Subcutaneous abdominal adipose tissue (tissue), 5 donors: ENCODE results near the gene CLDN34.

ENCODE experiments used
- H3K27ac ChIP-seq: one replicate; pipeline ENCODE4 v1.7.0; 2013; ENCODE audit warnings: low read depth, mild to moderate bottlenecking, inconsistent platforms, low read length, moderate library complexity
- H3K27me3 ChIP-seq, 5 donors: one replicate each; pipeline ENCODE4 v1.7.0; 2013; ENCODE audit warnings: low read length in 5 of 5, inconsistent platforms in 1 of 5; ENCODE audit not compliant: control insufficient read depth in 5 of 5, insufficient read depth in 4 of 5
- H3K36me3 ChIP-seq, 5 donors: one replicate each; pipeline ENCODE4 v1.7.0; 2013; ENCODE audit warnings: low read length in 5 of 5; ENCODE audit not compliant: control insufficient read depth in 5 of 5, insufficient read depth in 5 of 5
- H3K4me1 ChIP-seq, 5 donors: one replicate each; pipeline ENCODE4 v1.7.0; 2013; ENCODE audit warnings: low read length in 5 of 5, mild to moderate bottlenecking in 3 of 5, moderate library complexity in 1 of 5; ENCODE audit not compliant: control insufficient read depth in 5 of 5, insufficient read depth in 5 of 5
- H3K4me3 ChIP-seq, 5 donors: one replicate each; pipeline ENCODE4 v1.7.0; 2013; ENCODE audit warnings: low read length in 5 of 5, low read depth in 1 of 5
- H3K9ac ChIP-seq, 5 donors: one replicate each; pipeline ENCODE4 v1.7.0; 2013; ENCODE audit warnings: low read length in 5 of 5, mild to moderate bottlenecking in 4 of 5, moderate library complexity in 3 of 5
- H3K9me3 ChIP-seq, 5 donors: one replicate each; pipeline ENCODE4 v1.7.0; 2013; ENCODE audit warnings: low read length in 5 of 5; ENCODE audit not compliant: control insufficient read depth in 5 of 5
- donor health status: healthy.
- donor health status: healthy.
- donor health status: healthy.
- donor health status: healthy.
- donor health status: healthy.

Gene CLDN34

GRCh38 chrX:9966775-9967408, at the start of gene CLDN34:
Gene CLDN34, plus strand, starts transcription at chrX:9967358. Its CDS starts 0 bp downstream, at chrX:9967358.
- H3K27ac ChIP-seq: no peak within 1 kb of the TSS
- H3K4me3 ChIP-seq: no peak within 1 kb of the TSS
- H3K9ac ChIP-seq: no peak within 1 kb of the TSS
- H3K9me3 ChIP-seq: peaks cover 0 to 14% (median 2%) of the 10 kb centered on the region in 5 donors
- peaks cover 0 to 13% (median 0%) of the 10 kb centered on the region in 5 donors for H3K27me3 ChIP-seq
- no peaks in the 10 kb centered on the region for H3K4me1 ChIP-seq
- no peaks in the 10 kb centered on the region for H3K36me3 ChIP-seq

- Histone ChIP-seq H3K36me3 (no peaks in the 10 kb centered on the region), H3K4me1 (no peaks in the 10 kb centered on the region), H3K9ac (no peak overlapping the region), H3K27ac (no peak overlapping the region), H3K27me3 (peaks cover 0 to 13% (median 9%) of the 10 kb centered on the region in 5 donors), H3K9me3 (peaks cover 0 to 5% (median 0%) of the 10 kb centered on the region in 5 donors), H3K4me3 (no peak overlapping the region)
These were observed 49.3 kb upstream of the CLDN34 start for GRCh38 chrX:9917861-9918260.

DNA sequence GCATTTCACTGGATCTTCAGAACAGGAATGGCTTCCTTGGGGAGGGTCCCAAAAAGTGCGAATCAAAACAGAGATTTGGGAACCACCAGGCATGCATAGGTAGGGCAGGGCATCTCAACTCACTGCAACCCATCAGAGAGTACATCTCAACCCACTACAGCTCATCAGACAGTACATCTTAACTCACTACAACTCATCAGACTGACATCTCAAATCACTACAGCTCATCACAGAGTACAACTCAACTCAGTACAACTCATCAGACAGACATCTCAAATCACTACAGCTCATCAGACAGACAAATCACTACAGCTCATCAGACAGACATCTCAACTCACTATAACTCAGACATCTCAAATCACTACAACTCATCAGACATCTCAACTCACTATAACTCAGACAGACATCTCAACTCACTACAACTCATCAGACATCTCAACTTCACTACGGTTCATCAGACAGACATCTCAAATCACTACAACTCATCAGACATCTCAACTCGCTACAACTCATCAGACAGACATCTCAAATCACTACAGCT, 47.5 kb upstream of the CLDN34 start:
- H3K4me3 ChIP-seq: no peak overlapping the region
- peaks cover 0 to 13% (median 1%) of the 10 kb centered on the region in 5 donors for H3K27me3 ChIP-seq

GRCh38 chrX:9921407-9921806, 45.8 kb upstream of the CLDN34 start:
- H3K4me1 ChIP-seq: no peaks in the 10 kb centered on the region
- H3K9ac ChIP-seq: no peak overlapping the region
- no peaks in the 10 kb centered on the region for H3K36me3 ChIP-seq
- H3K27ac ChIP-seq: no peak overlapping the region
- H3K9me3 ChIP-seq: peaks cover 0 to 5% (median 0%) of the 10 kb centered on the region in 5 donors
- H3K4me3 ChIP-seq: no peak overlapping the region
- peaks cover 0 to 18% (median 4%) of the 10 kb centered on the region in 5 donors for H3K27me3 ChIP-seq

More for the DNA sequence above, 47.5 kb upstream of the CLDN34 start:
- Histone ChIP-seq H3K9me3 (peaks cover 0 to 5% (median 0%) of the 10 kb centered on the region in 5 donors), H3K27ac (no peak overlapping the region), H3K36me3 (no peaks in the 10 kb centered on the region), H3K9ac (no peak overlapping the region), H3K4me1 (no peaks in the 10 kb centered on the region)

DNA sequence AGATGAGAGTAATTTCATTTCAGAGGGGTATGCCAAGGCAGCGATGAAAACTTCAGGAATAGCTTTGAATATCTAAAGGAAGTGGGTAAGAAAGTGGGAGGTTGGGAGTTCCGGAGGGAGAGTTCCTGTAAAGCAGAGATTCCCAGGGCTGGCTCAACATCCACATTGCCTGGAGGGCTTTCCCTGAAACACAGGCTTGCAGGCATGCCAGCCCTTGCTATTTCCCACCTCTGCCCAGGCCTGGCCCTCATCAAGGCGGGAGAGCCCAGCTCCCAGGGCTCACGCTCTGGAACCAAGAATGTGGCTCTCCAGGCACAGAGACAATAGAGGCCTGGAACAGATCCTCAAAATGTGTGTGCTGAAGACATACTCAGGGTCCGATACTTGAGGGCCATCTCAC, 43.8 kb upstream of the CLDN34 start:
- no peak overlapping the region for H3K9ac ChIP-seq
- H3K4me1 ChIP-seq: no peaks in the 10 kb centered on the region
- no peak overlapping the region for H3K27ac ChIP-seq
- H3K9me3 ChIP-seq: peaks cover 0 to 5% (median 0%) of the 10 kb centered on the region in 5 donors
- peaks cover 0 to 14% (median 8%) of the 10 kb centered on the region in 5 donors for H3K27me3 ChIP-seq
- no peaks in the 10 kb centered on the region for H3K36me3 ChIP-seq
- H3K4me3 ChIP-seq: no peak overlapping the region

DNA sequence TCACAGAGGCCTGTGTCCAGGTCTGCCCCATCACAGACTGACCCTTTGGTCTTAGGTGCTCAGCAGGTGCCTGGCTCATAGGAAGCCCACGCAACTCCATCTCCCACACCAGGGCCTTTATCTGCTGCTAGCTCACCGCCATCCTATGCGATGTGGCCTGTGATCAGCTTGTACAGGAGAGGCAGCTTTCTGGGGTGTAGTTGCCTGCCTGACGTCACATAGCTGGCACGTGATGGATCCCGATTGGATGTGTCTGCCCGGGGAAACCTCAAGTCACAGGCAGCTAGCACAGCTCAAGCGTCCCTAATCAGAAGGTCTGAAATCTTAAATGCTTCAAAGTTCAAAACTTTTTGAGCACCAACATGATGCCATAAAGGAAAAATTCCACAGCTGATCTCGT, 41.2 kb upstream of the CLDN34 start:
- H3K36me3 ChIP-seq: no peaks in the 10 kb centered on the region
- peaks cover 0 to 17% (median 5%) of the 10 kb centered on the region in 5 donors for H3K27me3 ChIP-seq
- peaks cover 0 to 3% (median 0%) of the 10 kb centered on the region in 5 donors for H3K9me3 ChIP-seq
- no peaks in the 10 kb centered on the region for H3K4me1 ChIP-seq
- H3K9ac ChIP-seq: no peak overlapping the region
- no peak overlapping the region for H3K4me3 ChIP-seq
- H3K27ac ChIP-seq: no peak overlapping the region

DNA sequence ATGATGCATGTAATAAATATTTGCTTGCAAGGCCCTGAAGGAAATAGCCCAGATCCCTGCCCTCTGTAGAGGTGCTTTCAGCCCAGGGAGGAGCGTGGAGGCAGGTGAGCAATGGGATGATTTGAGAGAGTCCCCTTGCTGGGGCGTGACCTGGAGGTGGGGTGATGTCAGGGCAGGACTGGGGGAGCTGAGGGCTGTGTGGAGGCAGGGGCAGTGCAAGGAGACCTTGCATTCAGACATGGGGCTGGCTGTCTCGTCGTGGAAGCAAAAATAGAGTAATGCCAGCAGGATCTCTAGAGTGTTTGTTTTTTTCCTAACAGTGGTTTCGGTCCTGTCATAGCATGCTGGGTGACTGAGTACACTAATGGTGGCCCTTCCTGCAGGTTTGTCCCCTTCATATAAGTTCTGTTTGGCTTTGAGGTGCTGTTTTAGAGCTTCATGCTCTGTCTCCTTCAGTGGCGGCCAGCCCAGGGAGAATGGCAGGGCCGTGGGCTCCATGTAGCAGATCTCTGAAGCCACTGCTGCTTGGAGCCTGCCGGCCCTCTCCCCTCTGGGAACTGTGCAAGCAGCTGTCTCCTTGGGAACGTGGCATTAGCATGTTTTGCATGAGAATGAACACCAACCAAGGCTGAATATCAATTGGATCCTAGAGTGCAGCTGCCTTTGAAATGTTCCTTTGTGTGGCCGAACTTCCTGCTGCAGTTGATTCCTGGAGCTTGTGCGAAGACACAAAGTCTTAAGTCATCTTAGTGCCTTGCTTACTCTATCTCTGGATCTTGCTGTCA, 39.3 kb upstream of the CLDN34 start:
- Histone ChIP-seq H3K4me1 (no peaks in the 10 kb centered on the region), H3K9me3 (no peaks in the 10 kb centered on the region), H3K9ac (no peak overlapping the region), H3K27me3 (peaks cover 3 to 23% (median 14%) of the 10 kb centered on the region in 5 donors), H3K27ac (no peak overlapping the region), H3K36me3 (no peaks in the 10 kb centered on the region), H3K4me3 (no peak overlapping the region)

- Histone ChIP-seq H3K27ac (no peak overlapping the region), H3K4me1 (no peaks in the 10 kb centered on the region), H3K36me3 (no peaks in the 10 kb centered on the region), H3K4me3 (no peak overlapping the region), H3K9ac (no peak overlapping the region), H3K27me3 (peaks cover 0 to 29% (median 11%) of the 10 kb centered on the region in 5 donors), H3K9me3 (peaks cover 0 to 5% (median 0%) of the 10 kb centered on the region in 5 donors)
These were observed 31.7 kb upstream of the CLDN34 start for GRCh38 chrX:9935436-9935835.

DNA sequence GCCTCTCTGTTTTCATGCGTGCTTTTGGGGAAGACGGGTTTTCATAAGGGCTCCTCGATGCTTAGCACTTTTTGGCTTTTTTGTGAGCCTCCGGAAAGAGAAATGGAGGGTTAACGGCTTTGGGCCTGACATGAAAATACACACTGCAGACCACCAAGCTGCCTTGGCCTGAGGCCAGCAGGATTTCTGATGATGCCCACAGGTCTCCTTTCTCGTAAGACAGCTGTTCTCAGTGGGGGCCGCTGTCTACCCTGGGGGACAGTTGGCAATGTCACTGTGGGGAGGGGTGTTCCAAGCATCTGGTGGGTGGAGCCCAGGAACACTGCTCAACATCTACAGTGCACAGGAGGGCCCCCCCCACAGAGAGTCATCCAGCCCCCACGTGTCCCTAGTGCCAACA, 29.4 kb upstream of the CLDN34 start:
- no peak overlapping the region for H3K4me3 ChIP-seq
- no peak overlapping the region for H3K27ac ChIP-seq
- H3K9ac ChIP-seq: no peak overlapping the region
- H3K9me3 ChIP-seq: peaks cover 0 to 5% (median 0%) of the 10 kb centered on the region in 5 donors
- no peaks in the 10 kb centered on the region for H3K36me3 ChIP-seq
- no peaks in the 10 kb centered on the region for H3K4me1 ChIP-seq
- peaks cover 0 to 23% (median 10%) of the 10 kb centered on the region in 5 donors for H3K27me3 ChIP-seq

DNA sequence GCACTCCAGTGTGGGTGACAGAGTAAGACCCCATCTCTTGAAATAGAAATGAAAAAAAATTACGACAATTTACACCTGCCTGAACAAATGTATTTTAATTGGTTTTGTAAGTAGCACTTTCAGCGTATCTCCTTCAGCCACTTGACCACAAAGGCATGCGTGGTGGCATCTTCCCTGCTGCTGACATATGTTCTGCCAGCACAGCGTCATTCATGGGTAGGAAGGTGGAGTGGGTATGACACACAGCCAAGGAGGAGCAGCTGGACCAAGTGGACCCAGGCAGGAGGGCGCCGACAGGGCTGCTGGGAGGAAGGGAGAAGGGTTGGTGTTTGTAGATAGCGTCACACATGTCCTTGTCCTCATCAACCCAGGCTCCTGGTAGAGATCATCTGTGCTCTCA, 28.6 kb upstream of the CLDN34 start:
- no peaks in the 10 kb centered on the region for H3K36me3 ChIP-seq
- no peak overlapping the region for H3K4me3 ChIP-seq
- H3K4me1 ChIP-seq: no peaks in the 10 kb centered on the region
- H3K9me3 ChIP-seq: peaks cover 0 to 5% (median 0%) of the 10 kb centered on the region in 5 donors
- no peak overlapping the region for H3K9ac ChIP-seq
- H3K27me3 ChIP-seq: peaks cover 0 to 22% (median 9%) of the 10 kb centered on the region in 5 donors
- H3K27ac ChIP-seq: no peak overlapping the region
